Ascending aorta (tissue), 2 donors: ENCODE data around the gene CAMK1D. TPM values are rescaled to one million over a fixed set of nuclear protein-coding genes. Genes with fewer than 3 reads are reported as not detected.

Source experiments
- DNase-seq, 2 donors: peaks; one replicate each; pipeline ENCODE4 v3.0.0-alpha.2; 2019; ENCODE audit warnings: low spot score in 2 of 2
- H3K27ac ChIP-seq, 2 donors: fragments of 200-600 bp; sonication (generic); one replicate each; pipeline ENCODE4 v1.5.1; 2016 to 2017; ENCODE audit warnings: mild to moderate bottlenecking in 1 of 2
- H3K27me3 ChIP-seq: fragments of 200-600 bp; sonication (generic); one replicate; pipeline ENCODE4 v1.5.1; 2017
- H3K36me3 ChIP-seq, 2 donors: fragments of 200-600 bp; sonication (generic); one replicate each; pipeline ENCODE4 v1.5.1; 2016
- H3K4me1 ChIP-seq, 2 donors: fragments of 200-600 bp; sonication (generic); one replicate each; pipeline ENCODE4 v1.5.1; 2016 to 2017; ENCODE audit warnings: mild to moderate bottlenecking in 1 of 2
- H3K4me3 ChIP-seq, 2 donors: fragments of 200-600 bp; sonication (generic); one replicate each; pipeline ENCODE4 v1.5.1; 2016 to 2017; ENCODE audit warnings: mild to moderate bottlenecking in 1 of 2
- H3K9me3 ChIP-seq, 2 donors: fragments of 200-600 bp; sonication (generic); one replicate each; pipeline ENCODE4 v1.5.1; 2016
- intact Hi-C: fragments of 100-400 bp; cut with DNase I; formaldehyde crosslinking; loops from one replicate; pipeline ENCODE4 v1.15.1; 2023
- total RNA-seq: library from RNA; depleted of rRNA; stranded (reverse); fragments of >200 nt; gene quantifications from one replicate; pipeline ENCODE4 v1.1.0, GENCODE V29; 2016
- TF ChIP-seq, protein P1 (sequence below), 3 experiments: fragments of 200-600 bp in 2 of 3; fragments of 450-650 bp in 1 of 3; sonication (generic) in 2 of 3; IDR thresholded peaks; one replicate each; pipeline ENCODE4 v1.5.1; 2016 to 2019; ENCODE audit warnings: antibody characterized with exemption in 3 of 3, mild to moderate bottlenecking in 1 of 3, moderate library complexity in 1 of 3

Gene CAMK1D
- total RNA-seq, 1 donor from 2014 or later, result 4.2 TPM

DNA sequence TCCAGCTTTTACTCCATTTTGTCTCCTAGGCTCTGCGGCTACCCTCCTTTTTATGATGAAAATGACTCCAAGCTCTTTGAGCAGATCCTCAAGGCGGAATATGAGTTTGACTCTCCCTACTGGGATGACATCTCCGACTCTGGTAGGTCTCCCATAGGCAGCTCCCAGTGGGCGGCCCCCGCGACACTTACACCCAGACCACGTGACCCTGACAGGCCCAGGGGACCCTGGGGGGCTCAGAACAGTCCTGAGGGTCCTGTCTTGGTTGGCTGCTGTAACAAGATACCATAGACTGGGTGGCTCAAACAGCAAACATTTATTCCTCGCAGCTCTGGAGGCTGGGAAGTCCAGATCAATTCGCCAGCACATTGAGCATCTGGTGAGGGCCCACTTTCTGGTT is 464.8 kb downstream of the CAMK1D start:
- H3K9me3 ChIP-seq, result peaks cover 0 to 7% of the 10 kb centered on the region in 2 donors

DNA sequence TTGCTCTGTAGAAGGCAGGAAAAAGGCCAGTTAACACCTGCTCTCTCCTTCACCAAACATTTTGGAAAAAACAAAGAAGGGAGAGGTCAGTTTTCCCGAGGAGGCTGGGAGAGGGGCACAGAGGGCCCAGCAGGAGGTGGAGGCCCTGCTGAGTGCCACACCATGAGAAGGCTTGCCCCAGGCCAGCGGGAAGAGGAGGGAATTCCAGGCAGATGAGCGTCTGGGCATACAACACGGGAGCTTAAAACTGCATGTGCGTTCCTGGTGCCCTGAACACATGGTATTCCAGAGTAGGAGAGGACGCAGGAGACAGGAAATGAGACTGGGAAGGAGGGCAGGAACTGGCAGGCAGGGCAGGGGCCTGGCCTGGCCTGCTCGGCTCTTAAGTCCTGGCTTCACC is 469.7 kb downstream of the CAMK1D start:
- intact Hi-C loops, result no loop called here
- TF ChIP-seq, protein P1, sequence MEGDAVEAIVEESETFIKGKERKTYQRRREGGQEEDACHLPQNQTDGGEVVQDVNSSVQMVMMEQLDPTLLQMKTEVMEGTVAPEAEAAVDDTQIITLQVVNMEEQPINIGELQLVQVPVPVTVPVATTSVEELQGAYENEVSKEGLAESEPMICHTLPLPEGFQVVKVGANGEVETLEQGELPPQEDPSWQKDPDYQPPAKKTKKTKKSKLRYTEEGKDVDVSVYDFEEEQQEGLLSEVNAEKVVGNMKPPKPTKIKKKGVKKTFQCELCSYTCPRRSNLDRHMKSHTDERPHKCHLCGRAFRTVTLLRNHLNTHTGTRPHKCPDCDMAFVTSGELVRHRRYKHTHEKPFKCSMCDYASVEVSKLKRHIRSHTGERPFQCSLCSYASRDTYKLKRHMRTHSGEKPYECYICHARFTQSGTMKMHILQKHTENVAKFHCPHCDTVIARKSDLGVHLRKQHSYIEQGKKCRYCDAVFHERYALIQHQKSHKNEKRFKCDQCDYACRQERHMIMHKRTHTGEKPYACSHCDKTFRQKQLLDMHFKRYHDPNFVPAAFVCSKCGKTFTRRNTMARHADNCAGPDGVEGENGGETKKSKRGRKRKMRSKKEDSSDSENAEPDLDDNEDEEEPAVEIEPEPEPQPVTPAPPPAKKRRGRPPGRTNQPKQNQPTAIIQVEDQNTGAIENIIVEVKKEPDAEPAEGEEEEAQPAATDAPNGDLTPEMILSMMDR (IDR thresholded peaks at IDR 0.05), result no peak
- Histone ChIP-seq H3K36me3 (peaks cover 0 to 16% of the 10 kb centered on the region in 2 donors), H3K4me3 (no peak overlapping the region), H3K27me3 (no peaks in the 10 kb centered on the region), H3K4me1 (peaks cover 8 to 20% of the 10 kb centered on the region in 2 donors), H3K9me3 (peaks cover 0 to 6% of the 10 kb centered on the region in 2 donors), H3K27ac (no peak overlapping the region)
- DNase-seq, result no peak

More for the DNA sequence above, 464.8 kb downstream of the CAMK1D start:
- no peak for DNase-seq
- Histone ChIP-seq H3K27ac (no peak overlapping the region), H3K4me3 (no peak overlapping the region), H3K27me3 (no peaks in the 10 kb centered on the region), H3K36me3 (peaks cover 0 to 17% of the 10 kb centered on the region in 2 donors), H3K4me1 (no peaks in the 10 kb centered on the region)
- intact Hi-C loops, result no loop called here
- TF ChIP-seq, protein P1 (IDR thresholded peaks at IDR 0.05), result no peak

DNA sequence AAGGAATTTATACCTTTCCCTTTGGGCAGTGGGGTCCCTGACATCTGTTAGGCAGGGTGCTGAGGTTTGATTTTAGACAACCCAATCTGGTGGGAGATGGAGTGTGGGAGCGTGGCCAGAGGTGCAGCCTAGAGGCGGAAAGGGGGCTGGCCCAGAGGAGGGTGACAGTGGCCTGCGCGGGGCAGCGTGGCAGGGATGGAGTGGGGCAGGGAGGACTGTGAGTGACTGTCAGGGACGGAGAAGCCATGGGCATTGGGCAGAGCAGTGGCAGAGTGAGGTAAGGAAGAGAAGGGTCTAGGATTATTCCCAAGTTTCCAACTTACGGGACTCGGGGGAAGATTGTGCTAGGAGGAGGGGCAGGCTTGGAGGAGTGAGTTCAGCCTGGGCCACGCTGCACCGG is 470.3 kb downstream of the CAMK1D start:
- Histone ChIP-seq H3K4me3 (no peak overlapping the region), H3K27me3 (no peaks in the 10 kb centered on the region), H3K36me3 (peaks cover 0 to 10% of the 10 kb centered on the region in 2 donors), H3K4me1 (peaks cover 8 to 20% of the 10 kb centered on the region in 2 donors), H3K9me3 (peaks cover 0 to under 1% of the 10 kb centered on the region in 2 donors), H3K27ac (no peak overlapping the region)
- no peak for DNase-seq
- TF ChIP-seq, protein P1 (IDR thresholded peaks at IDR 0.05), result no peak
- intact Hi-C loops, result no loop called here

DNA sequence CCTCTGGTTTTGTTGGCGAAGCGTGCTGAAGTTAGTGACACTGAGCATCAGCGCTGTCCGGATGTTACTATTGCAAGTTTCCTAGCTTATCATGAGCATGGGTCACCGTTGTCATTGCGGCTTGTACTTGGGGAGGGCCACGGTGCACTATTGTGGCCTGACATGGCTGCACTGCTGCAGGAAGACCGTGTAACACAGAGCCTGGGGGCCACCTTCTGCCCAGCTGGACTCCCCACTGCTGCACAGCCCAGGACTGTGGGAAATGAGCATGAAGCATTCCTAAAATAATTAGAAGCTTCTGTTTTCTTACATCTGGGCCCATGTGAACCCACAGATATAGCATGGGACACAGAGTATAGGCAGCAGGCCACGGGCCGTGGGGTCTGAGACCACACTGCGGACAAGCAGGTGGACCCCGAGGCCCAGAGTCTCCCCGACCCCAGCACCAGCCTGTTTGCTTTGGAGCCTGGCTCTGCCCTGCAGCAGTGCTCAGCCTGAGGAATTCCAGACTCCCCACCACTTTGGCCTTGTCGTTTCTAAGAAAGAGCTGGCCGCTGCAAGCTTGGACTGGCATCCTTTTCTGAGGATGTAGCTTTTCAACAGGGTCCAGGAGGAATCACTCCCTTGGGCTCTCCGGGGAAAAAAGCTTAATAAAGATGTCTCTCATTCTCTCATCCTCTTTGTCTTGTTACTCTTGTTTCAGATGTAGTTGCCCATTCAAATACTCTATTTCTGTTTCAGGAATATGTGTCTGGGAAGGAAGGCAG is 473.0 kb downstream of the CAMK1D start:
- no peaks in the 10 kb centered on the region for H3K27me3 ChIP-seq
- H3K36me3 ChIP-seq, result no peaks in the 10 kb centered on the region
- no peaks in the 10 kb centered on the region for H3K9me3 ChIP-seq
- H3K4me1 ChIP-seq, result peaks cover 8 to 20% of the 10 kb centered on the region in 2 donors
- H3K4me3 ChIP-seq, result no peak overlapping the region
- H3K27ac ChIP-seq, result peak overlapping the region; percentile 63 to 67
- no peak for DNase-seq
- TF ChIP-seq, protein P1 (IDR thresholded peaks at IDR 0.05), result no peak
- intact Hi-C loops, result no loop called here

DNA sequence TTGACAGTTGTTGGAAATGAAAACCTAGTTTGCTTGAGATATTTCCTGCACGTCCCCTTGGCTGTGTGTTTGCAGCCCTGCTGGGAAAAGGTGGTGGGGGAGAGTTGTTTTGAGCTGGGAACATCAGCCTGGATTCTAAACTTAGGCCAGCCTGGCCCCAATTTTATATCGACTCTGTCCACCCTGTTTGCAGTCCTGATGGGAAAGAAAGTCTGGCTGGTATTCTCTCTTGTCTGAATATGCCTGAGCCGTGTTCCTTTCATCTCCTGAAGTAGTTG is 473.5 kb downstream of the CAMK1D start:
- intact Hi-C loops, result no loop called here
- Histone ChIP-seq H3K4me1 (peaks cover 8 to 20% of the 10 kb centered on the region in 2 donors), H3K9me3 (no peaks in the 10 kb centered on the region), H3K36me3 (no peaks in the 10 kb centered on the region), H3K4me3 (no peak overlapping the region), H3K27ac (peak overlapping the region; percentile 63 to 67), H3K27me3 (no peaks in the 10 kb centered on the region)
- DNase-seq, result no peak
- TF ChIP-seq, protein P1 (IDR thresholded peaks at IDR 0.05), result no peak
